Nephron (organoid): Measurements from ENCODE around the gene SLC38A1.

Experiments used
- H3K27ac Mint-ChIP-seq, 3 experiments: 2 replicates each; pipeline ENCODE4 v1.8.0; 2020; ENCODE audit warnings: mixed read lengths in 3 of 3, mild to moderate bottlenecking in 2 of 3, moderate library complexity in 1 of 3
- H3K27me3 Mint-ChIP-seq: 2 replicates; pipeline ENCODE4 v1.8.0; 2021; ENCODE audit warnings: low read depth, mild to moderate bottlenecking, moderate library complexity, mixed read lengths
- H3K36me3 Mint-ChIP-seq: 2 replicates; pipeline ENCODE4 v1.8.0; 2020; ENCODE audit warnings: low read depth, mixed read lengths
- H3K4me1 Mint-ChIP-seq: 2 replicates; pipeline ENCODE4 v1.8.0; 2020; ENCODE audit warnings: mixed read lengths
- H3K4me3 Mint-ChIP-seq, 3 experiments: 2 replicates each; pipeline ENCODE4 v1.8.0; 2020; ENCODE audit warnings: mild to moderate bottlenecking in 3 of 3, mixed read lengths in 3 of 3, moderate library complexity in 2 of 3
- H3K9me3 Mint-ChIP-seq: 2 replicates; pipeline ENCODE4 v1.8.0; 2020; ENCODE audit warnings: mixed read lengths
- CTCF ChIP-seq, 3 experiments: fragments of 200-600 bp; sonication (generic); IDR thresholded peaks; one replicate each; pipeline ENCODE4 v1.5.0; 2021; ENCODE audit warnings: antibody characterized with exemption in 3 of 3; ENCODE audit not compliant: unreplicated experiment in 3 of 3

The SLC38A1 gene

GRCh38 chr12:46263140-46264016 lies 5.5 kb downstream of the SLC38A1 start:
- H3K27ac Mint-ChIP-seq, result peak overlapping the region in 2 of 3 experiments; percentile 45 to 67
- H3K9me3 Mint-ChIP-seq, result no peaks in the 10 kb centered on the region
- peaks cover 14% of the 10 kb centered on the region for H3K4me1 Mint-ChIP-seq
- peak overlapping the region in 1 of 3 experiments; percentile 44 for H3K4me3 Mint-ChIP-seq
- peak; percentile 18 to 46 (median 43) for TF ChIP-seq CTCF (IDR thresholded peaks at IDR 0.05; ENCODE audit: unreplicated experiment in 3 of 3)
- H3K27me3 Mint-ChIP-seq, result no peaks in the 10 kb centered on the region
- no peaks in the 10 kb centered on the region for H3K36me3 Mint-ChIP-seq

- no peaks in the 10 kb centered on the region for H3K27me3 Mint-ChIP-seq
- H3K36me3 Mint-ChIP-seq, result peaks cover 15% of the 10 kb centered on the region
- H3K9me3 Mint-ChIP-seq, result peaks cover 3% of the 10 kb centered on the region
- H3K4me1 Mint-ChIP-seq, result peaks cover 14% of the 10 kb centered on the region
- TF ChIP-seq CTCF (IDR thresholded peaks at IDR 0.05; ENCODE audit: unreplicated experiment in 3 of 3), result no peak
- H3K4me3 Mint-ChIP-seq, result no peak overlapping the region
- peak overlapping the region in 2 of 3 experiments; percentile 29 to 43 for H3K27ac Mint-ChIP-seq
Measured at GRCh38 chr12:46261646-46262045, 7.2 kb downstream of the SLC38A1 start.

- no peaks in the 10 kb centered on the region for H3K27me3 Mint-ChIP-seq
- peaks cover 14% of the 10 kb centered on the region for H3K4me1 Mint-ChIP-seq
- peaks cover 20% of the 10 kb centered on the region for H3K36me3 Mint-ChIP-seq
- H3K4me3 Mint-ChIP-seq, result no peak overlapping the region
- peaks cover 3% of the 10 kb centered on the region for H3K9me3 Mint-ChIP-seq
- no peak for TF ChIP-seq CTCF (IDR thresholded peaks at IDR 0.05; ENCODE audit: unreplicated experiment in 3 of 3)
- no peak overlapping the region for H3K27ac Mint-ChIP-seq
Measured at GRCh38 chr12:46260913-46261476, 7.8 kb downstream of the SLC38A1 start.

GRCh38 chr12:46260124-46260912 lies 8.5 kb downstream of the SLC38A1 start:
- Mint-ChIP-seq H3K9me3 (peaks cover 3% of the 10 kb centered on the region), H3K36me3 (peaks cover 26% of the 10 kb centered on the region), H3K27ac (no peak overlapping the region), H3K4me3 (no peak overlapping the region), H3K27me3 (no peaks in the 10 kb centered on the region), H3K4me1 (peaks cover 14% of the 10 kb centered on the region)
- TF ChIP-seq CTCF (IDR thresholded peaks at IDR 0.05; ENCODE audit: unreplicated experiment in 3 of 3), result no peak

GRCh38 chr12:46259713-46260112 lies 9.1 kb downstream of the SLC38A1 start:
- H3K27ac Mint-ChIP-seq, result no peak overlapping the region
- TF ChIP-seq CTCF (IDR thresholded peaks at IDR 0.05; ENCODE audit: unreplicated experiment in 3 of 3), result no peak
- no peak overlapping the region for H3K4me3 Mint-ChIP-seq
- peaks cover 3% of the 10 kb centered on the region for H3K9me3 Mint-ChIP-seq
- peaks cover 32% of the 10 kb centered on the region for H3K36me3 Mint-ChIP-seq
- H3K4me1 Mint-ChIP-seq, result peaks cover 14% of the 10 kb centered on the region
- H3K27me3 Mint-ChIP-seq, result no peaks in the 10 kb centered on the region
